ENCODE measurements around the gene TMEM63B.
"Not testable (repeated sequence)": the region's sequence is repeated elsewhere in the genome, so short reads cannot be mapped to it uniquely, and the experiment has no call there.

Gene TMEM63B

GRCh38 chr6:44090465-44090864, 36.9 kb upstream of the TMEM63B start (continued):
- TF ChIP-seq PATZ1 (CRISPR knock-in tag; IDR thresholded peaks at IDR 0.05; ENCODE audit: borderline replicate concordance) = no peak

GRCh38 chr6:44091356-44091755, 36.0 kb upstream of the TMEM63B start:
- ATAC-seq = not testable (repeated sequence)

GRCh38 chr6:44091981-44092884, 35.1 kb upstream of the TMEM63B start:
- no peak for ATAC-seq
- TF ChIP-seq TOX (CRISPR knock-in tag; IDR thresholded peaks at IDR 0.05; ENCODE audit: borderline replicate concordance) = no peak
- TF ChIP-seq CSRNP3 (CRISPR knock-in tag; IDR thresholded peaks at IDR 0.05) = no peak
- TF ChIP-seq POU6F1 (CRISPR knock-in tag; IDR thresholded peaks at IDR 0.05; ENCODE audit: borderline replicate concordance, low read depth) = no peak
- no peak for TF ChIP-seq BACH2 (CRISPR knock-in tag; IDR thresholded peaks at IDR 0.05; ENCODE audit: borderline replicate concordance)
- TF ChIP-seq PPARA (CRISPR knock-in tag; IDR thresholded peaks at IDR 0.05; ENCODE audit: borderline replicate concordance) = no peak
- no peak for TF ChIP-seq ZFP3 (CRISPR knock-in tag; IDR thresholded peaks at IDR 0.05)
- TF ChIP-seq CSDC2 (CRISPR knock-in tag; IDR thresholded peaks at IDR 0.05) = no peak
- TF ChIP-seq PATZ1 (CRISPR knock-in tag; IDR thresholded peaks at IDR 0.05; ENCODE audit: borderline replicate concordance) = no peak
- TF ChIP-seq ESRRG (CRISPR knock-in tag; IDR thresholded peaks at IDR 0.05) = no peak
- TF ChIP-seq GLIS3 (CRISPR knock-in tag; IDR thresholded peaks at IDR 0.05) = no peak
- no peak for TF ChIP-seq ZFP30 (CRISPR knock-in tag; IDR thresholded peaks at IDR 0.05)
- no peak for TF ChIP-seq ZNF70 (CRISPR knock-in tag; IDR thresholded peaks at IDR 0.05)
- TF ChIP-seq ZC3H10 (CRISPR knock-in tag; IDR thresholded peaks at IDR 0.05) = no peak
- TF ChIP-seq RARB (CRISPR knock-in tag; IDR thresholded peaks at IDR 0.05) = no peak
- no peak for TF ChIP-seq ISL1 (CRISPR knock-in tag; IDR thresholded peaks at IDR 0.05)
- no peak for TF ChIP-seq OSR1 (CRISPR knock-in tag; IDR thresholded peaks at IDR 0.05)
- no peak for TF ChIP-seq TCF4 (CRISPR knock-in tag; IDR thresholded peaks at IDR 0.05; ENCODE audit: borderline replicate concordance)
- no peak for TF ChIP-seq SNAI2 (CRISPR knock-in tag; IDR thresholded peaks at IDR 0.05)
- TF ChIP-seq ZNF565 (CRISPR knock-in tag; conservative IDR thresholded peaks at IDR 0.05; ENCODE audit: low read depth) = no peak

- no peak for ATAC-seq
- TF ChIP-seq TSHZ2 (CRISPR knock-in tag; IDR thresholded peaks at IDR 0.05) (no peak), PPARA (CRISPR knock-in tag; IDR thresholded peaks at IDR 0.05; ENCODE audit: borderline replicate concordance) (no peak), OSR1 (CRISPR knock-in tag; IDR thresholded peaks at IDR 0.05) (no peak), ZFP30 (CRISPR knock-in tag; IDR thresholded peaks at IDR 0.05) (no peak), TOX (CRISPR knock-in tag; IDR thresholded peaks at IDR 0.05; ENCODE audit: borderline replicate concordance) (no peak), CSDC2 (CRISPR knock-in tag; IDR thresholded peaks at IDR 0.05) (no peak), ZC3H10 (CRISPR knock-in tag; IDR thresholded peaks at IDR 0.05) (no peak), CSRNP3 (CRISPR knock-in tag; IDR thresholded peaks at IDR 0.05) (no peak), ZNF8 (CRISPR knock-in tag; IDR thresholded peaks at IDR 0.05) (no peak), ZFP3 (CRISPR knock-in tag; IDR thresholded peaks at IDR 0.05) (no peak), ESRRG (CRISPR knock-in tag; IDR thresholded peaks at IDR 0.05) (no peak), ARNTL (CRISPR knock-in tag; IDR thresholded peaks at IDR 0.05; ENCODE audit: borderline replicate concordance, low read depth) (no peak), PATZ1 (CRISPR knock-in tag; IDR thresholded peaks at IDR 0.05; ENCODE audit: borderline replicate concordance) (no peak)
Measured at GRCh38 chr6:44093066-44093465, 34.3 kb upstream of the TMEM63B start.

Measured in SK-N-SH treated with all-trans-retinoic acid at 6 μM for 48 hours (cell line).